NCI-H1105 treated with DMSO at 0.1 percent for 48 hours (cell line): ENCODE data around the gene PSME4.
"Not testable (repeated sequence)": the region's sequence is repeated elsewhere in the genome, so short reads cannot be mapped to it uniquely, and the experiment has no call there.

ENCODE experiments used
- DNase-seq: peaks from one replicate; lab custom pipeline; 2025; lab: John Stamatoyannopoulos, UW

The PSME4 gene

GRCh38 chr2:53886406-53887280 lies 84.2 kb downstream of the PSME4 start:
- peak; percentile 35 for DNase-seq

DNA sequence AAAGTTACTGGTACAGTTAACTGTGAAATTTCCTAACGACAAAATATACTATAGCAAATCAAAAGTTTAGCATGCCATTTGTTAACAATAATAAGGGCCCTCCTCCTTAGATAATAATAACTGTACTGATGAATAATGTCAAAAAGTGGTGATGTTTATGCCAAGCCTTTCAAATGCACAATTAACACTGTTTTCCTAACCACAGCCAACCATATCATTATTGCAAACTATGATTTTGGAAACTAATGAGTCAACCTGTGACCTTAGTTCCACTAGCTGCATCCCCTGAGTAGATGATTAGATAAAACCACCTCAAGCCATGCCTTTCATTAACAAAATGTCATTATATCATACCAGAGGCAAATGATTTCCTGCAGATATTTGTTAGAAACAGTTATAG lies 85.9 kb downstream of the PSME4 start:
- DNase-seq: no peak

- no peak for DNase-seq
Measured at GRCh38 chr2:53881986-53882385, 88.8 kb downstream of the PSME4 start.

- no peak for DNase-seq
Measured at GRCh38 chr2:53881360-53881759, 89.4 kb downstream of the PSME4 start.

GRCh38 chr2:53880756-53881155 lies 90.0 kb downstream of the PSME4 start:
- no peak for DNase-seq

DNA sequence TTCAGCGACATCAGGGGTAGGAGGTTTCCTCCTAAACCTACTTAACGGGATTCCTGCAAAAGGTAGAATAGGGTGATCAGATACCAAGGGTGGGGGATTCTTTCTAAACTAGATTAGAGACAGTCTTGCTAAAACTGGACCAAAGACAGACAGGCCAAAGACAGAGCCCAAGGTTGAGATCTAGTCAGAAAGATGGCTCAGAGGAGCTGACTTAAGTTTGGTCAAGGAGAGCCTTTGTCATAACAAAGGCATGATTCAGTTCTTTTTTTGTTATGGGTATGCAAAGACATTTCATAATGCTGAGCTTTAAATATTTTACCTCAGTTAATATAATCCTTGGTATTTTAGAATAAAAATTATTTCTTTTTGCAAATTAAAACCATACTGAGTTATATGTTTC lies 93.2 kb downstream of the PSME4 start:
- DNase-seq: no peak

GRCh38 chr2:53877112-53877511 lies 93.7 kb downstream of the PSME4 start:
- DNase-seq: no peak

DNA sequence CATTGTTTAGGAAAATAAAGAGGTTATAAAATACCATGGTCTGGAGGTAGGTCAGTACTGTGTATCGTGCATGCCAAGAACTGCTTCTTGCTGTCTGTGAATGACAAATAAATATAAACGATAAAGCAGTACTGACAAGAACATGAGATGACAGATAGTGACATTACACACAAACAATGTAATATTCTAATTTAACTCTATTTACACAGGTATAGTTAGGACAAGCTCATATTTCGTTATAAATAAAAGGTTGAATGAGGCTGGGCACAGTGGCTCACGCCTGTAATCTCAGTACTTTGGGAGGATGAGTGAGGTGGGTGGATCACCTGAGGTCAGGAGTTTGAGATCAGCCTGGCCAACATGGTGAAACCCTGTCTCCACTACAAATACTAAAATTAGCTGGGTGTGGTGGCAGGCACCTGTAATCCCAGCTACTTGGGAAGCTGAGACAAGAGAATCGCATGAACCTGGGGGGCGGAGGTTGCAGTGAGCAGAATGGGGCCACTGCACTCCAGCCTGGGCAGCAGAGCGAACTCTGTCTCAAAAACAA lies 96.3 kb downstream of the PSME4 start:
- no peak for DNase-seq

GRCh38 chr2:53867773-53868172 lies 103.0 kb downstream of the PSME4 start:
- no peak for DNase-seq

- no peak for DNase-seq
Measured at GRCh38 chr2:53867169-53867568, 103.6 kb downstream of the PSME4 start.

GRCh38 chr2:53865962-53866361 lies 104.8 kb downstream of the PSME4 start:
- DNase-seq: no peak

GRCh38 chr2:53865264-53865663 lies 105.5 kb downstream of the PSME4 start:
- no peak for DNase-seq

DNA sequence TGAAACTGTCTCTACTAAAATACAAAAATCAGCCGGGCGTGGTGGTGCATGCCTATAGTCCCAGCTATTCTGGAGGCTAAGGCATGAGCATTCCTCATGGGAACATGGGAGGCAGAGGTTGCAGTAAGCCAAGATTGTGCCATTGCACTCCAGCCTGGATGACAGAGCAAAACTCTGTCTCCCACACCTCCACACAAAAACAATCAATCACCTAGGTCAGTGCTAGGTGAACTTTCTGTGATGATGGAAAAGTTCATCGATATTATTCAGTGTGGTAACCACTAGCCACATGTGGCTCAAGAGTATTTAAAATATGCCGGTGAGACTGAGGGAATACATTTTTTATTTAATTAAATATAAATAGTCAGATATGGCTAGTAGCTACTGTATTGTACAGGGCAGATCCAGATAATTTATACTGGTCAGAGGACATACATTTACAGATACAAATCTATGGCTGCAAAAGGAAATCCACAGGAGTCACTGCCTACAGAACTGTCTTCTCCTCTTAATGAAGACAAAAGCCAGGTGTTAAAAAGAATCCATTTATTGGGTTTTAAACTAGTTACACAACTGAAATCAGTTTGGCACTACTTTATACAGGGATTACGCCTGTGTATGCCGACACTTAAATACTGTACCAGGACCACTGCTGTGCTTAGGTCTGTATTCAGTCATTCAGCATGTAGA lies 107.1 kb downstream of the PSME4 start:
- DNase-seq: no peak

DNA sequence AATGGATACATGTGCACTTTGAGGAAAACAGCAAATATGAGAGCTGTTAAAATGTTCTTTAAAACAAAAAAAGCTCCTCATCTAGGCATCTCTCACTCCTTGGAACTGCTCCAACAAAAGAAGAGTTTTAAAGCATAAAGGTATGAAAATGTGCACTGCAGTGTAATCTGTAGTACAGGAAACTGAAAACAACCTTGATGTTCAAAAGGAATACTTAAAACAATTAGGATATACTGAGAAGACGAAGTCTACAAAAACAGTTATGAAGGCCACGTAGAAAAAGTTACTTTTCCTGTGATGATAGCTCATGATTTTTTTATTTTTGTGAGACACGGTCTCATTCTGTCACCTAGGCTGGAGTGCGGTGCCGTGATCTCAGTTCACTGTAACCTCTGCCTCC lies 109.0 kb downstream of the PSME4 start:
- no peak for DNase-seq

DNA sequence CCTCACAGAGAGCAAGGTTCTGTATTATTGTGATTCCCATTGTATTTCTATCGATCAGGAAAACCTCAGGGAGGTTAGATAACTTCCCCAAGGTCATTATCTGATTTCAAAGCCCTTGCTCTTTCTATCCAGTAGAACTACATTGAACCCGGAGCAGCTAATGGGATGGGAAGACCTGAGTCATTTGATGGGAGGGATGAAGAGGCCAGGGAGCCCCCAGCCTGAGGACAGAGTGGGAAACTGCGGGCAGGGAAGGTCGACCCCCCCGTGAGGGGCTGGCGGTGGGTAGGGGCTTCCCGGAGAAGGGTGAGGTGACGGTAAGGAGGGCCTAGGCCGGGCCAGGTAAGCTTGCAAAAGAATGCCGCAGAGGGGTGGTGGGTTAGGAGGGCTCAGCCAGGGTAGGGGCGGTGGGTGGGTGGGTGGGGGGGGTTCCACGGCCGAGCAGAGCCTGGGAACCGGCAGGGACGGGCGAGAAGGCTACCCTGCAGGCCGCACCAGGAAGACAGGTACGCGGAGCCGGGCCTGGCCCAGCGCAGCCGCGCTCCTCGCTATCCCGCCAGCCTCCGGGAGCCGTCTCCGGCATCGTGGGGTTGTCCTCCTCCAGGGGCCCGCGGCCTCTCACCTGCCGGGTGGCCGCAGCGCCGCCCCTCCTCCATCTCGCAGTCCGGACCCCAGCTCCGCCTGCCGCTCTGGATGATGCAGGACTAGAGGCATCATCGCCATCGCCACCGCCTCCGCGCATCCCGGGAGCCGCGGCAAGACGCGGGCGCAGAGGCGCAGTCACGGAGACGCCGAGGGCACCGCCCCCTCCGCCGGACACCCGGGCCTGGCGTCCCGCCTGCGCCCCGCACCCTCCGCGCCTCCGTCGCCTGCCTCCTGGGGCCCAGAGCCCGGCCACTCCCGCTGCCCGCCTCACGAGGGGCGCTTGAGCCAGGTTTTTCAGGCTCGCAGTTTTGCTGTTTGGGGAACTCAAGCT lies 111.3 kb downstream of the PSME4 start, which contains the start of gene GPR75:
TSS of gene GPR75 (minus strand) at position 762 of the 976 bp plus-strand sequence. CDS start 5,211 bp downstream, outside the sequence.
- DNase-seq: peak; percentile 16

GRCh38 chr2:53856272-53856671 lies 114.5 kb downstream of the PSME4 start:
- DNase-seq: no peak

DNA sequence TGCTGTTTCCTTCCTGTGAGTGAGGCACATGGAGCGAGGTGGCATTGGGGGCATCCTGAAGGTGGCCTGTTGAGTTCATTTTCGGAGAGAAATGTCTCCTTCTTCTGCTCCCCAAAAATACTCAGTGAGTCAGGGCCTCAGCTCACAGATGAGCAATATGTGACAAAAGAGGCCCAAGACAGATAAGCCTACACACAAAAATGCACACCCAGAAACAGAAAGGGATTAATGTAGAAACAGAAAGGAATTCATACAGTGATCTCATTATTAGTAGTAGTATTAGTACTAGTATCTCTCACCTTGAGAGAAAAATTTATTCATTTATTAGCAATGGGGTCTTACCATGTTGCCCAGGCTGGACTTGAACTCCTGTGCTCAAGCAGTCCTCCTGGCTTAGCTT lies 116.1 kb downstream of the PSME4 start:
- DNase-seq: no peak

- no peak for DNase-seq
Measured at GRCh38 chr2:53852532-53852931, 118.3 kb downstream of the PSME4 start.

- not testable (repeated sequence) for DNase-seq
Measured at GRCh38 chr2:53851052-53851757, 119.6 kb downstream of the PSME4 start.

DNA sequence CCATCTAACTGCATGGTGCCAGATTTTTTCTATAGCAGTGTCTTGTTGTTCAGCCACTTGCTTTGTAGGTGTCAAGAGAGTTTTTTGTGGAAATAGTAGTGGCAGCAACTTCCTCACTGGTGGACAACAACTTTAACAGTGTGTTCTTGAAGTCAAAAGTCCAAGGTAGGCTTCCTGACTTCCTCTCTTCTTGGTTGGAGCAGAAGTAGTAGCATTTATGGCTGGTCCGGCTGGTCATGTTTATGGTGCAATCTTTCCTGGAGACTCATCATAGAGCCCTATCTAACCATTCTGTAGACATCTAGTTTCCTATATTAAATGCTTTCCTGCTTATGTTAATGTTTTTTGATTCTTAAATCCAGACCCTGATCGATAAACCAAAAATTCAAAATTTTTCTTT lies 122.7 kb downstream of the PSME4 start:
- DNase-seq: no peak

DNA sequence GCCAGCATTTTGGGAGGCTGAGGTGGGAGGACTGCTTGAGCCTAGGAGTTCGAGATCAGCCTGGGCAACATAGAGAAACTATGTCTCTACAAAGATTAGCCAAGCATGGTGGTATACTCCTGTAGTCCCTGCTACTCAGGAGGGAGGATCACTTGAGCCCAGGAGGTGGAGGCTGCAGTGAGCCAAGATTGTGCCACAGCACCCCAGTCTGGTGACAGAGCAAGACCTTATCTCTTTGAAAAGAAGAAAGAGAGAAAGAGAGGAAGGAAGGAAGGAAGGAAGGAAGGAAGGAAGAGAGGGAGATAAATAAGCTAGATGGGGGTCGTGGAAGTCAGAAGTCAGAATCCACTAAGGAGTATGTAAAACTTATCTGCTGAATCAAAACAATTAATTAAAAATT lies 127.2 kb downstream of the PSME4 start:
- no peak for DNase-seq
